ENCODE measurements around the gene EIF3A.

EIF3A gene

GRCh38 chr10:119073584-119073983 lies 7.0 kb downstream of the EIF3A start:
- H3K9me3 ChIP-seq (ENCODE audit: control insufficient read depth, low read length): no peaks in the 10 kb centered on the region
- H3K4me3 ChIP-seq (ENCODE audit: extremely low read depth, insufficient read depth, low read length, poor library complexity, severe bottlenecking): no peak overlapping the region
- no peaks in the 10 kb centered on the region for H3K4me1 ChIP-seq (ENCODE audit: control insufficient read depth, insufficient read depth, low read length, poor library complexity, severe bottlenecking)
- H3K36me3 ChIP-seq (ENCODE audit: control insufficient read depth, insufficient read depth, low read length): peaks cover 88% of the 10 kb centered on the region
- no peak overlapping the region for H3K27ac ChIP-seq (ENCODE audit: low read depth, low read length, severe bottlenecking)
- WGBS, 2 experiments (ENCODE audit: insufficient coverage in 2 of 2): 90 to 92% methylated on average over 4 to 6 of the region's 6 CpGs

- no peak overlapping the region for H3K27ac ChIP-seq (ENCODE audit: low read depth, low read length, severe bottlenecking)
- H3K4me3 ChIP-seq (ENCODE audit: extremely low read depth, insufficient read depth, low read length, poor library complexity, severe bottlenecking): no peak overlapping the region
- no peaks in the 10 kb centered on the region for H3K4me1 ChIP-seq (ENCODE audit: control insufficient read depth, insufficient read depth, low read length, poor library complexity, severe bottlenecking)
- H3K36me3 ChIP-seq (ENCODE audit: control insufficient read depth, insufficient read depth, low read length): peaks cover 91% of the 10 kb centered on the region
- 91 to 100% methylated on average over 3 to 4 of the region's 9 CpGs for WGBS, 2 experiments (ENCODE audit: insufficient coverage in 2 of 2)
- no peaks in the 10 kb centered on the region for H3K9me3 ChIP-seq (ENCODE audit: control insufficient read depth, low read length)
These were observed 10.0 kb downstream of the EIF3A start for GRCh38 chr10:119070395-119071165.

GRCh38 chr10:119061926-119062325 lies 18.7 kb downstream of the EIF3A start:
- Histone ChIP-seq H3K4me1 (ENCODE audit: control insufficient read depth, insufficient read depth, low read length, poor library complexity, severe bottlenecking) (no peaks in the 10 kb centered on the region), H3K36me3 (ENCODE audit: control insufficient read depth, insufficient read depth, low read length) (peaks cover 98% of the 10 kb centered on the region), H3K27ac (ENCODE audit: low read depth, low read length, severe bottlenecking) (no peak overlapping the region), H3K9me3 (ENCODE audit: control insufficient read depth, low read length) (no peaks in the 10 kb centered on the region), H3K4me3 (ENCODE audit: extremely low read depth, insufficient read depth, low read length, poor library complexity, severe bottlenecking) (no peak overlapping the region)
- WGBS, 2 experiments (ENCODE audit: insufficient coverage in 2 of 2): 83 to 100% methylated on average over 1 of the region's 2 CpGs

GRCh38 chr10:119061352-119061751 lies 19.3 kb downstream of the EIF3A start:
- no peak overlapping the region for H3K4me3 ChIP-seq (ENCODE audit: extremely low read depth, insufficient read depth, low read length, poor library complexity, severe bottlenecking)
- H3K27ac ChIP-seq (ENCODE audit: low read depth, low read length, severe bottlenecking): no peak overlapping the region
- H3K9me3 ChIP-seq (ENCODE audit: control insufficient read depth, low read length): no peaks in the 10 kb centered on the region
- H3K36me3 ChIP-seq (ENCODE audit: control insufficient read depth, insufficient read depth, low read length): peaks cover 98% of the 10 kb centered on the region
- H3K4me1 ChIP-seq (ENCODE audit: control insufficient read depth, insufficient read depth, low read length, poor library complexity, severe bottlenecking): no peaks in the 10 kb centered on the region
- WGBS, 2 experiments (ENCODE audit: insufficient coverage in 2 of 2): no CpG with 5 or more reads among the region's 1 CpG

GRCh38 chr10:119060107-119060506 lies 20.5 kb downstream of the EIF3A start:
- no CpG with 5 or more reads among the region's 1 CpG for WGBS, 2 experiments (ENCODE audit: insufficient coverage in 2 of 2)
- peaks cover 98% of the 10 kb centered on the region for H3K36me3 ChIP-seq (ENCODE audit: control insufficient read depth, insufficient read depth, low read length)
- H3K27ac ChIP-seq (ENCODE audit: low read depth, low read length, severe bottlenecking): no peak overlapping the region
- H3K4me1 ChIP-seq (ENCODE audit: control insufficient read depth, insufficient read depth, low read length, poor library complexity, severe bottlenecking): no peaks in the 10 kb centered on the region
- no peak overlapping the region for H3K4me3 ChIP-seq (ENCODE audit: extremely low read depth, insufficient read depth, low read length, poor library complexity, severe bottlenecking)
- H3K9me3 ChIP-seq (ENCODE audit: control insufficient read depth, low read length): no peaks in the 10 kb centered on the region

GRCh38 chr10:119059557-119059956 lies 21.1 kb downstream of the EIF3A start:
- Histone ChIP-seq H3K36me3 (ENCODE audit: control insufficient read depth, insufficient read depth, low read length) (peaks cover 98% of the 10 kb centered on the region), H3K4me3 (ENCODE audit: extremely low read depth, insufficient read depth, low read length, poor library complexity, severe bottlenecking) (no peak overlapping the region), H3K4me1 (ENCODE audit: control insufficient read depth, insufficient read depth, low read length, poor library complexity, severe bottlenecking) (no peaks in the 10 kb centered on the region), H3K27ac (ENCODE audit: low read depth, low read length, severe bottlenecking) (no peak overlapping the region), H3K9me3 (ENCODE audit: control insufficient read depth, low read length) (no peaks in the 10 kb centered on the region)
- 88 to 94% methylated on average over 3 to 4 of the region's 4 CpGs for WGBS, 2 experiments (ENCODE audit: insufficient coverage in 2 of 2)

- Histone ChIP-seq H3K27ac (ENCODE audit: low read depth, low read length, severe bottlenecking) (no peak overlapping the region), H3K36me3 (ENCODE audit: control insufficient read depth, insufficient read depth, low read length) (peaks cover 98% of the 10 kb centered on the region)
These were observed 22.6 kb downstream of the EIF3A start for GRCh38 chr10:119058010-119058409.

GRCh38 chr10:119055472-119055871 lies 25.1 kb downstream of the EIF3A start:
- no peaks in the 10 kb centered on the region for H3K4me1 ChIP-seq (ENCODE audit: control insufficient read depth, insufficient read depth, low read length, poor library complexity, severe bottlenecking)
- H3K9me3 ChIP-seq (ENCODE audit: control insufficient read depth, low read length): no peaks in the 10 kb centered on the region
- no peak overlapping the region for H3K4me3 ChIP-seq (ENCODE audit: extremely low read depth, insufficient read depth, low read length, poor library complexity, severe bottlenecking)
- H3K36me3 ChIP-seq (ENCODE audit: control insufficient read depth, insufficient read depth, low read length): peaks cover 100% of the 10 kb centered on the region
- 100% methylated on average over 1 of the region's 1 CpG; no CpG with 5 or more reads in 1 of the 2 experiments for WGBS, 2 experiments (ENCODE audit: insufficient coverage in 2 of 2)
- H3K27ac ChIP-seq (ENCODE audit: low read depth, low read length, severe bottlenecking): no peak overlapping the region

More at GRCh38 chr10:119058010-119058409, 22.6 kb downstream of the EIF3A start:
- no peaks in the 10 kb centered on the region for H3K9me3 ChIP-seq (ENCODE audit: control insufficient read depth, low read length)
- 96 to 99% methylated on average over 11 of the region's 11 CpGs for WGBS, 2 experiments (ENCODE audit: insufficient coverage in 2 of 2)
- no peaks in the 10 kb centered on the region for H3K4me1 ChIP-seq (ENCODE audit: control insufficient read depth, insufficient read depth, low read length, poor library complexity, severe bottlenecking)
- no peak overlapping the region for H3K4me3 ChIP-seq (ENCODE audit: extremely low read depth, insufficient read depth, low read length, poor library complexity, severe bottlenecking)

GRCh38 chr10:119051775-119052174 lies 28.8 kb downstream of the EIF3A start:
- H3K4me1 ChIP-seq (ENCODE audit: control insufficient read depth, insufficient read depth, low read length, poor library complexity, severe bottlenecking): no peaks in the 10 kb centered on the region
- H3K4me3 ChIP-seq (ENCODE audit: extremely low read depth, insufficient read depth, low read length, poor library complexity, severe bottlenecking): no peak overlapping the region
- H3K9me3 ChIP-seq (ENCODE audit: control insufficient read depth, low read length): no peaks in the 10 kb centered on the region
- peaks cover 100% of the 10 kb centered on the region for H3K36me3 ChIP-seq (ENCODE audit: control insufficient read depth, insufficient read depth, low read length)
- no peak overlapping the region for H3K27ac ChIP-seq (ENCODE audit: low read depth, low read length, severe bottlenecking)
- 91 to 100% methylated on average over 2 to 3 of the region's 3 CpGs for WGBS, 2 experiments (ENCODE audit: insufficient coverage in 2 of 2)

GRCh38 chr10:119049777-119050176 lies 30.8 kb downstream of the EIF3A start:
- Histone ChIP-seq H3K9me3 (ENCODE audit: control insufficient read depth, low read length) (no peaks in the 10 kb centered on the region), H3K27ac (ENCODE audit: low read depth, low read length, severe bottlenecking) (no peak overlapping the region), H3K4me1 (ENCODE audit: control insufficient read depth, insufficient read depth, low read length, poor library complexity, severe bottlenecking) (no peaks in the 10 kb centered on the region), H3K4me3 (ENCODE audit: extremely low read depth, insufficient read depth, low read length, poor library complexity, severe bottlenecking) (no peak overlapping the region), H3K36me3 (ENCODE audit: control insufficient read depth, insufficient read depth, low read length) (peaks cover 100% of the 10 kb centered on the region)
- WGBS, 2 experiments (ENCODE audit: insufficient coverage in 2 of 2): 95 to 96% methylated on average over 11 to 14 of the region's 14 CpGs

GRCh38 chr10:119049361-119049760 lies 31.3 kb downstream of the EIF3A start:
- Histone ChIP-seq H3K4me3 (ENCODE audit: extremely low read depth, insufficient read depth, low read length, poor library complexity, severe bottlenecking) (no peak overlapping the region), H3K4me1 (ENCODE audit: control insufficient read depth, insufficient read depth, low read length, poor library complexity, severe bottlenecking) (no peaks in the 10 kb centered on the region), H3K27ac (ENCODE audit: low read depth, low read length, severe bottlenecking) (no peak overlapping the region), H3K36me3 (ENCODE audit: control insufficient read depth, insufficient read depth, low read length) (peaks cover 100% of the 10 kb centered on the region), H3K9me3 (ENCODE audit: control insufficient read depth, low read length) (no peaks in the 10 kb centered on the region)
- 90 to 96% methylated on average over 3 to 4 of the region's 5 CpGs for WGBS, 2 experiments (ENCODE audit: insufficient coverage in 2 of 2)

Data from mesodermal cell (in vitro differentiated cells).